Left ventricle myocardium inferior (tissue), 1 donor: Measurements from ENCODE around the gene BID. TPM values are rescaled to one million over a fixed set of nuclear protein-coding genes. Genes with fewer than 3 reads are reported as not detected.

ENCODE experiments used
- DNase-seq: peaks from one replicate; pipeline ENCODE4 v3.0.0-alpha.2; 2020
- H3K27ac ChIP-seq: fragments of 200-600 bp; replicated peaks from 2 replicates; pipeline ENCODE4 v1.8.0; 2021
- H3K27me3 ChIP-seq: fragments of 200-600 bp; 2 replicates; pipeline ENCODE4 v1.8.0; 2021; ENCODE audit warnings: low read depth
- H3K36me3 ChIP-seq: fragments of 200-600 bp; 2 replicates; pipeline ENCODE4 v1.8.0; 2021
- H3K4me1 ChIP-seq: fragments of 200-600 bp; 2 replicates; pipeline ENCODE4 v1.8.0; 2021
- H3K4me3 ChIP-seq: fragments of 200-600 bp; 2 replicates; pipeline ENCODE4 v1.8.0; 2021; ENCODE audit warnings: mild to moderate bottlenecking, moderate library complexity
- H3K9me3 ChIP-seq: fragments of 200-600 bp; replicated peaks from 2 replicates; pipeline ENCODE4 v1.8.0; 2021
- CTCF ChIP-seq: fragments of 200-600 bp; IDR thresholded peaks from 2 replicates; pipeline ENCODE4 v1.8.0; 2021; ENCODE audit warnings: antibody characterized with exemption, mild to moderate bottlenecking, borderline replicate concordance
- intact Hi-C: fragments of 100-400 bp; cut with micrococcal nuclease; formaldehyde crosslinking; loops from one replicate; pipeline ENCODE4 v1.11.0; 2022
- total RNA-seq: library from RNA; stranded (reverse); fragmentation: NEBNext Ultra II Directional; extraction: Animal tissue kit (Norgen Biotek cat#: 25700); gene quantifications from one replicate; pipeline ENCODE4 v1.2.1, GENCODE V29; 2021
- donor health status: DM: no; HTN: yes; CAD: no; lungs with severe emphysema.

Gene BID
- total RNA-seq, 1 donor from 2014 or later, result 14.5 TPM

GRCh38 chr22:17739196-17739975, 34.9 kb downstream of the BID start:
- intact Hi-C loops, result no loop called here
- peaks cover 20% of the 10 kb centered on the region for H3K4me1 ChIP-seq
- no peak overlapping the region for H3K4me3 ChIP-seq
- H3K9me3 ChIP-seq, result no peaks in the 10 kb centered on the region
- peaks cover 33% of the 10 kb centered on the region for H3K36me3 ChIP-seq
- H3K27me3 ChIP-seq, result no peaks in the 10 kb centered on the region
- no peak overlapping the region for H3K27ac ChIP-seq
- TF ChIP-seq CTCF, result no peak
- DNase-seq, result no peak

GRCh38 chr22:17738386-17739128, 35.7 kb downstream of the BID start:
- Histone ChIP-seq H3K4me3 (no peak overlapping the region), H3K9me3 (no peaks in the 10 kb centered on the region), H3K36me3 (peaks cover 42% of the 10 kb centered on the region), H3K27me3 (no peaks in the 10 kb centered on the region), H3K27ac (no peak overlapping the region), H3K4me1 (peaks cover 12% of the 10 kb centered on the region)
- no peak for DNase-seq
- intact Hi-C loops, result no loop called here
- TF ChIP-seq CTCF, result no peak

GRCh38 chr22:17734187-17734586, 40.1 kb downstream of the BID start:
- Histone ChIP-seq H3K9me3 (no peaks in the 10 kb centered on the region), H3K4me3 (no peak overlapping the region), H3K27me3 (no peaks in the 10 kb centered on the region), H3K36me3 (peaks cover 80% of the 10 kb centered on the region), H3K4me1 (peaks cover under 1% of the 10 kb centered on the region), H3K27ac (no peak overlapping the region)
- no peak for DNase-seq
- TF ChIP-seq CTCF, result no peak
- intact Hi-C loops, result no loop called here

- no peak overlapping the region for H3K4me3 ChIP-seq
- DNase-seq, result no peak
- no peaks in the 10 kb centered on the region for H3K27me3 ChIP-seq
- no peak overlapping the region for H3K27ac ChIP-seq
- H3K36me3 ChIP-seq, result peaks cover 77% of the 10 kb centered on the region
- H3K4me1 ChIP-seq, result peaks cover 7% of the 10 kb centered on the region
- no peak for TF ChIP-seq CTCF
- intact Hi-C loops, result no loop called here
- no peaks in the 10 kb centered on the region for H3K9me3 ChIP-seq
These were observed 40.8 kb downstream of the BID start for GRCh38 chr22:17733466-17733865.

- Histone ChIP-seq H3K36me3 (peaks cover 78% of the 10 kb centered on the region), H3K27ac (no peak overlapping the region), H3K9me3 (no peaks in the 10 kb centered on the region), H3K4me1 (peaks cover 18% of the 10 kb centered on the region), H3K4me3 (no peak overlapping the region), H3K27me3 (no peaks in the 10 kb centered on the region)
- intact Hi-C loops, result no loop called here
- no peak for TF ChIP-seq CTCF
- no peak for DNase-seq
These were observed 41.9 kb downstream of the BID start for GRCh38 chr22:17732251-17732854.
